Spleen (tissue), 11 donors: ENCODE data around the gene PIK3R5. TPM values are rescaled to one million over a fixed set of nuclear protein-coding genes. Genes with fewer than 3 reads are reported as not detected.
A peak's percentile ranks its signal among the peaks of the same experiment; 100 is the strongest.

Source experiments
- DNase-seq: peaks from one replicate; pipeline ENCODE4 v3.0.0-alpha.2; 2020
- H3K27ac ChIP-seq, 8 donors: fragments of 200-600 bp; sonication (generic) in 7 of 8; 1 replicate in 4 of 8; 2 replicates in 4 of 8; pipeline versions ENCODE4 v1.5.0 to v1.8.0; 2016 to 2021; ENCODE audit warnings: inconsistent platforms in 4 of 8, mild to moderate bottlenecking in 4 of 8, moderate library complexity in 1 of 8
- H3K27me3 ChIP-seq, 7 donors: fragments of 200-600 bp; sonication (generic) in 6 of 7; replicated peaks in 1 of 7; 1 replicate in 4 of 7; 2 replicates in 3 of 7; pipeline versions ENCODE4 v1.5.0 to v1.8.0; 2016 to 2021; ENCODE audit warnings: inconsistent platforms in 3 of 7, mild to moderate bottlenecking in 1 of 7
- H3K36me3 ChIP-seq, 6 donors: fragments of 200-600 bp; sonication (generic) in 5 of 6; 1 replicate in 4 of 6; 2 replicates in 2 of 6; pipeline versions ENCODE4 v1.5.0 to v1.8.0; 2016 to 2021; ENCODE audit warnings: inconsistent platforms in 2 of 6
- H3K4me1 ChIP-seq, 6 donors: fragments of 200-600 bp; sonication (generic) in 5 of 6; 1 replicate in 3 of 6; 2 replicates in 3 of 6; pipeline versions ENCODE4 v1.5.0 to v1.8.0; 2016 to 2021; ENCODE audit warnings: inconsistent platforms in 3 of 6
- H3K4me3 ChIP-seq, 8 donors: fragments of 200-600 bp; sonication (generic) in 7 of 8; 1 replicate in 4 of 8; 2 replicates in 4 of 8; pipeline versions ENCODE4 v1.5.0 to v1.8.0; 2016 to 2021; ENCODE audit warnings: inconsistent platforms in 4 of 8, mild to moderate bottlenecking in 4 of 8, moderate library complexity in 2 of 8
- H3K9me3 ChIP-seq, 8 donors: fragments of 200-600 bp; sonication (generic) in 7 of 8; 1 replicate in 4 of 8; 2 replicates in 4 of 8; pipeline versions ENCODE4 v1.5.0 to v1.8.0; 2016 to 2021; ENCODE audit warnings: inconsistent platforms in 4 of 8
- CTCF ChIP-seq, 11 experiments: fragments of 200-600 bp in 7 of 11; fragments of 450-650 bp in 4 of 11; sonication (generic) in 4 of 11; IDR thresholded peaks in 8 of 11; conservative IDR thresholded peaks in 3 of 11; 1 replicate in 7 of 11; 2 replicates in 4 of 11; pipeline versions ENCODE4 v1.4.0 to v1.8.0; 2016 to 2021; ENCODE audit warnings: antibody characterized with exemption in 11 of 11, inconsistent platforms in 4 of 11, mild to moderate bottlenecking in 1 of 11
- POLR2A ChIP-seq, 3 donors: fragments of 450-650 bp; IDR thresholded peaks; one replicate each; pipeline ENCODE4 v1.5.1; 2017; ENCODE audit warnings: antibody characterized with exemption in 3 of 3, mild to moderate bottlenecking in 1 of 3
- POLR2AphosphoS5 ChIP-seq, 3 donors: sonication (generic); formaldehyde crosslinking; IDR thresholded peaks; one replicate each; pipeline ENCODE4 v1.5.1; 2017; ENCODE audit warnings: antibody characterized with exemption in 3 of 3
- WGBS, 5 donors: extraction: QIAGEN DNeasy Blood & Tissue Kit in 3 of 5; methylation state at CpG; one replicate each; pipeline versions ENCODE4 v1.1.5 to v1.1.7; 2013 to 2018; 5-methylcytosine and 5-hydroxymethylcytosine counted together
- intact Hi-C: fragments of 100-400 bp; cut with DNase I; formaldehyde crosslinking; loops from one replicate; pipeline ENCODE4 v1.15.0; 2023; ENCODE audit warnings: low total_unique reads
- polyA plus RNA-seq, 3 donors: library from polyadenylated mRNA; stranded (reverse); fragments of 200-250 nt; gene quantifications; one replicate each; pipeline ENCODE4 v1.2.1, GENCODE V29; 2013
- total RNA-seq, 7 donors: library from RNA; depleted of rRNA in 3 of 7; stranded (reverse); fragments of >200 nt in 3 of 7; fragmentation: NEBNext Ultra II Directional in 4 of 7; extraction: Animal tissue kit (Norgen Biotek cat#: 25700) in 4 of 7; gene quantifications; one replicate each; pipeline versions ENCODE4 v1.1.0 to v1.2.1, GENCODE V29; 2016 to 2021
- donor health status: healthy with polysubstance abuse.
- donor health status: DM: no; HTN: no; CAD: no; lungs with moderate emphysema.
- donor health status: DM: no; HTN: no; CAD: no.
- donor health status: Bipolar disorder and iron deficiency.
- donor health status: healthy.
- donor health status: DM: no; HTN: no; CAD: no.
- donor health status: DM: yes; HTN: yes; CAD: no.

PIK3R5 gene
- total and polyA plus RNA-seq, 10 donors = 8.5 to 110 (median 68.4) TPM

GRCh38 chr17:8867361-8867981 is 98.0 kb downstream of the PIK3R5 start, which contains the start of gene PIK3R6:
PIK3R6 (minus strand) TSS chr17:8867674; CDS start chr17:8849794, 17,880 bp downstream.
- Histone ChIP-seq H3K36me3 (no peaks in the 10 kb centered on the region), H3K27me3 (peaks cover 0 to 16% (median 0%) of the 10 kb centered on the region in 7 donors), H3K4me1 (peaks cover 0 to 52% (median 22%) of the 10 kb centered on the region in 6 donors), H3K9me3 (no peaks in the 10 kb centered on the region), H3K27ac (peak within 1 kb of the TSS in 3 of 8 donors; percentile 67 to 75 (median 70)), H3K4me3 (peak within 1 kb of the TSS in 5 of 8 donors; percentile 3 to 62 (median 22))
- no peak for DNase-seq
- intact Hi-C loops = no loop called here
- 20 to 36% (median 24%) methylated on average over 12 of the region's 12 CpGs for WGBS, 5 donors
- TF ChIP-seq CTCF (IDR thresholded peaks at IDR 0.05 in 8 of 11, conservative IDR thresholded peaks at IDR 0.05 in 3 of 11) = no peak
- peak in 2 of 3 donors; percentile 42 to 43 for TF ChIP-seq POLR2AphosphoS5 (IDR thresholded peaks at IDR 0.05)

GRCh38 chr17:8865811-8866210 is 99.7 kb downstream of the PIK3R5 start:
- TF ChIP-seq CTCF (IDR thresholded peaks at IDR 0.05 in 8 of 11, conservative IDR thresholded peaks at IDR 0.05 in 3 of 11) (no peak), POLR2A (IDR thresholded peaks at IDR 0.05) (no peak), POLR2AphosphoS5 (IDR thresholded peaks at IDR 0.05) (no peak)
- H3K4me3 ChIP-seq = peak overlapping the region in 1 of 8 donors; percentile 62
- H3K36me3 ChIP-seq = no peaks in the 10 kb centered on the region
- intact Hi-C loops = no loop called here
- H3K27me3 ChIP-seq = peaks cover 0 to 16% (median 0%) of the 10 kb centered on the region in 7 donors
- no peak for DNase-seq
- no peak overlapping the region for H3K27ac ChIP-seq
- 86 to 97% (median 89%) methylated on average over 6 to 7 of the region's 7 CpGs for WGBS, 5 donors
- no peaks in the 10 kb centered on the region for H3K9me3 ChIP-seq
- H3K4me1 ChIP-seq = peaks cover 0 to 65% (median 25%) of the 10 kb centered on the region in 6 donors

- no peak for DNase-seq
- 49 to 78% (median 67%) methylated on average over 5 to 6 of the region's 6 CpGs for WGBS, 5 donors
- H3K27ac ChIP-seq = no peak overlapping the region
These were observed 100.1 kb downstream of the PIK3R5 start for GRCh38 chr17:8865385-8865784.

More at GRCh38 chr17:8865385-8865784, 100.1 kb downstream of the PIK3R5 start:
- intact Hi-C loops = no loop called here
- Histone ChIP-seq H3K4me1 (peaks cover 0 to 70% (median 25%) of the 10 kb centered on the region in 6 donors), H3K4me3 (no peak overlapping the region), H3K36me3 (no peaks in the 10 kb centered on the region), H3K27me3 (peaks cover 0 to 16% (median 0%) of the 10 kb centered on the region in 7 donors), H3K9me3 (no peaks in the 10 kb centered on the region)
- TF ChIP-seq POLR2A (IDR thresholded peaks at IDR 0.05) (no peak), POLR2AphosphoS5 (IDR thresholded peaks at IDR 0.05) (no peak), CTCF (IDR thresholded peaks at IDR 0.05 in 8 of 11, conservative IDR thresholded peaks at IDR 0.05 in 3 of 11) (no peak)
